Gastroesophageal sphincter (tissue), 4 donors: ENCODE data around the gene PRR22. TPM values are rescaled to one million over a fixed set of nuclear protein-coding genes. Genes with fewer than 3 reads are reported as not detected.
"Not testable (repeated sequence)": the region's sequence is repeated elsewhere in the genome, so short reads cannot be mapped to it uniquely, and the experiment has no call there.

Source experiments
- ATAC-seq: fragments of 150-250 bp; one replicate; pipeline ENCODE4 v1.9.1; 2016; ENCODE audit warnings: mild to moderate bottlenecking, moderate library complexity
- H3K27ac ChIP-seq, 4 donors: fragments of 200-600 bp; sonication (generic) in 3 of 4; 1 replicate in 3 of 4; 2 replicates in 1 of 4; pipeline ENCODE4 v1.5.1; 2016 to 2019
- H3K27me3 ChIP-seq: fragments of 200-600 bp; sonication (generic); one replicate; pipeline ENCODE4 v1.5.1; 2019
- H3K36me3 ChIP-seq, 2 donors: fragments of 200-600 bp; sonication (generic); one replicate each; pipeline ENCODE4 v1.5.1; 2019; ENCODE audit warnings: control low read depth in 1 of 2
- H3K4me1 ChIP-seq, 3 donors: fragments of 200-600 bp; sonication (generic); 1 replicate in 2 of 3; 2 replicates in 1 of 3; pipeline ENCODE4 v1.5.1; 2016 to 2019; ENCODE audit warnings: control low read depth in 2 of 3
- H3K4me3 ChIP-seq, 2 donors: fragments of 200-600 bp; sonication (generic); one replicate each; pipeline ENCODE4 v1.5.1; 2019; ENCODE audit warnings: mild to moderate bottlenecking in 1 of 2, moderate library complexity in 1 of 2
- H3K9me3 ChIP-seq, 3 donors: fragments of 200-600 bp; sonication (generic); one replicate each; pipeline ENCODE4 v1.5.1; 2017 to 2019; ENCODE audit warnings: control low read depth in 2 of 3
- EP300 ChIP-seq: sonication (generic); formaldehyde crosslinking; IDR thresholded peaks from one replicate; pipeline ENCODE4 v1.6.1; 2017; ENCODE audit warnings: antibody characterized with exemption, mild to moderate bottlenecking
- POLR2A ChIP-seq, 2 donors: fragments of 450-650 bp; IDR thresholded peaks; one replicate each; pipeline ENCODE4 v1.6.1; 2017; ENCODE audit warnings: antibody characterized with exemption in 2 of 2, mild to moderate bottlenecking in 2 of 2, moderate library complexity in 1 of 2
- POLR2AphosphoS5 ChIP-seq: sonication (generic); formaldehyde crosslinking; IDR thresholded peaks from one replicate; pipeline ENCODE4 v1.6.1; 2017; ENCODE audit warnings: antibody characterized with exemption
- WGBS, 2 donors: methylation state at CpG; one replicate each; pipeline ENCODE4 v1.1.5; 2018; ENCODE audit warnings: low coverage in 1 of 2; 5-methylcytosine and 5-hydroxymethylcytosine counted together
- total RNA-seq, 4 donors: library from RNA; depleted of rRNA; stranded (reverse); fragments of >200 nt; gene quantifications; one replicate each; pipeline ENCODE4 v1.1.0, GENCODE V29; 2016
- TF ChIP-seq, protein P1 (sequence below), 4 experiments: fragments of 200-600 bp in 2 of 4; fragments of 450-650 bp in 2 of 4; sonication (generic) in 1 of 4; IDR thresholded peaks; one replicate each; pipeline ENCODE4 v1.5.1; 2017 to 2019; ENCODE audit warnings: antibody characterized with exemption in 4 of 4, mild to moderate bottlenecking in 2 of 4, moderate library complexity in 2 of 4

The PRR22 gene
- total RNA-seq, 4 donors from 2014 or later, result 0.40 TPM; not detected in 3

DNA sequence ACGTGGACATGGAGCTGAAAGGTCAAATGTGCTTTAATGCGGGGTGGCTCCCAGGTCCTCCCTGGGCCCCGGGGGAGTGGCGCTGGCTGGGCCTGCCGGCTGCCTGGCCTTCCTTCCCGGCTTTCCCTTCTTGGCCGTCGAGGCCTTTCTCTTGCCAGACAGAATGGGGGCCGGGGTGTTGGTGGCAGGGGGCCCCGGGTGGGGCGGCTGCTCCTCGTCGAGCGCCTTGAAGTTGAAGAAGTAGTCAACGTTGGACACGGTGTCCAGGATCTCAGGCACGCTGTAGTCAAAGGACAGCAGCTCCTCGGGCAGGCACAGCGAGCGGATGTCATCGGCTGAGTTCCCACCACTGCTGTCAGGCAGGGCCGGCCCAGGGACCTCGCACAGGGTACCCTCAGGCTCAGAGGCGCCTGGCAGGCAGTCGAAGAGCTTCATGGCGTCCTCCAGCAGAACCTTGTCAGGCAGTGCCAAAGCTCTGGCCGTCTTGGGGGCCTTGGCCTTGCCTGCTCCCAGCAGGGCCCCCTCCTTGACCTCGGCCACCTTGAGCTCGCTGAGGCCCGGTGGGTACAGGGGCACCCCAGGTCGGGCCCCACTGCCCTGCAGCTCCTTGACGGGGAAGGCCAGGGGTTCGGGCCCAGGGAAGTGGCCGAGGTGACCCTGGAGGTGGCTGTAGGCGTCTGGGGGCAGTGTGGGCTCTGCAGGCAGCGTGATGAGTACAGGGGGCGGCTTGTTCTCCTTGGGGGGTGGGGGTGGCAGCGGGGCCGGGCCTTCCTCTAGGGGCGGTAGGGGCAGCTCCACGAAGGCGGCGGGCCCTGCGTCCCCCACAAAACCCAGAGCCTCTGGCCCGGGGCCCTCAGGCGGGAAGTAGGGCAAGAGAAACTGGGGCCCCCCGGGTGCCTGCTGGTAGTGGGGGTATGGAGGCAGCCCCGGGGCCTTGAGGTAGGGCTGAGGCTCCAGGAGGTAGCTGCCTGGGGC is 1.3 kb downstream of the PRR22 start:
- Histone ChIP-seq H3K36me3 (peaks cover 0 to 56% of the 10 kb centered on the region in 2 donors), H3K4me1 (no peaks in the 10 kb centered on the region), H3K4me3 (no peak overlapping the region), H3K27me3 (no peaks in the 10 kb centered on the region), H3K9me3 (no peaks in the 10 kb centered on the region), H3K27ac (no peak overlapping the region)
- WGBS, 2 donors, result no CpG with 5 or more reads among the region's 48 CpGs
- no peak for ATAC-seq
- TF ChIP-seq, protein P1, sequence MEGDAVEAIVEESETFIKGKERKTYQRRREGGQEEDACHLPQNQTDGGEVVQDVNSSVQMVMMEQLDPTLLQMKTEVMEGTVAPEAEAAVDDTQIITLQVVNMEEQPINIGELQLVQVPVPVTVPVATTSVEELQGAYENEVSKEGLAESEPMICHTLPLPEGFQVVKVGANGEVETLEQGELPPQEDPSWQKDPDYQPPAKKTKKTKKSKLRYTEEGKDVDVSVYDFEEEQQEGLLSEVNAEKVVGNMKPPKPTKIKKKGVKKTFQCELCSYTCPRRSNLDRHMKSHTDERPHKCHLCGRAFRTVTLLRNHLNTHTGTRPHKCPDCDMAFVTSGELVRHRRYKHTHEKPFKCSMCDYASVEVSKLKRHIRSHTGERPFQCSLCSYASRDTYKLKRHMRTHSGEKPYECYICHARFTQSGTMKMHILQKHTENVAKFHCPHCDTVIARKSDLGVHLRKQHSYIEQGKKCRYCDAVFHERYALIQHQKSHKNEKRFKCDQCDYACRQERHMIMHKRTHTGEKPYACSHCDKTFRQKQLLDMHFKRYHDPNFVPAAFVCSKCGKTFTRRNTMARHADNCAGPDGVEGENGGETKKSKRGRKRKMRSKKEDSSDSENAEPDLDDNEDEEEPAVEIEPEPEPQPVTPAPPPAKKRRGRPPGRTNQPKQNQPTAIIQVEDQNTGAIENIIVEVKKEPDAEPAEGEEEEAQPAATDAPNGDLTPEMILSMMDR (IDR thresholded peaks at IDR 0.05), result no peak
- no peak for TF ChIP-seq EP300
- no peak for TF ChIP-seq POLR2A (IDR thresholded peaks at IDR 0.05)
- no peak for TF ChIP-seq POLR2AphosphoS5

DNA sequence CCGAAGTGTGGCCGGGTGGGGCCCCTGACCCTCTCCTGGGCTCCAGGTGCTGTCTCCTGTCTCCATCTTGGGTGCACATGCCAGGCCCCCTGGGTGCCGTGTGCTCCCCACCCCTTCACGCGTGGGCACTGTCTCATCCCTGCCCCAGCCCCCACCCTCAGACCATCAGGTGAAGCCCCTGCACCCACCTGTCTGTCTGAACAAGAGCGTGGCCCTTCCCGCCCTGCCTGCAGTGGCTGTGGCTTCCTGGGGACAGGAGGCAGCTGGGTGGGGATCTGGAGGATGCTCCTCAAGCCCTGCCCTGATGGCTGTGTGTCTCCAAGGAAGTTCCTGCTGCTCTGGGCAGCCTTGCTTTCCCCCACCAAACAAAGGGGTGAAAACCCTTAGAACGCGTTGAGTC is 2.2 kb downstream of the PRR22 start:
- WGBS, 2 donors, result no CpG with 5 or more reads among the region's 9 CpGs
- no peak for ATAC-seq

DNA sequence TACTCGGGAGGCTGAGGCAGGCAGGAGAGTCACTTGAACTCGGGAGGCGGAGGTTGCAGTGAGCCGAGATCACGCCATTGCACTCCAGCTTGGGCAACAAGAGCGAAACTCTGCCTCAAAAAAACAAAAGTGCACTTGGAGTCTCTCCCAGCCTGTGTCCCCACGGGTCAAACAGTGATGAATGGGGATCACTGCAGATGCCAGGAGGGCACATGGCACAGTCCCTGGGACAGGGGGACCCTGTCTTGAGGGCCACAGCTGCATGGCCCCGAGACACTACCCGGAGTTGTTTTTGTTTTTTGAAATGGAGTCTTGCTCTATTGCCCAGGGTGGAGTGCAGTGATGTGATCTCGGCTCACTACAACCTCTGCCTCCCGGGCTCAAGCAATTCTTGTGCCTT is 3.6 kb downstream of the PRR22 start:
- H3K4me1 ChIP-seq, H3K9me3 ChIP-seq, ATAC-seq, H3K27ac ChIP-seq, H3K4me3 ChIP-seq, H3K27me3 ChIP-seq: not testable (repeated sequence)
- peaks cover 0 to 33% of the 10 kb centered on the region in 2 donors for H3K36me3 ChIP-seq
- 82 to 85% methylated on average over 2 to 7 of the region's 11 CpGs for WGBS, 2 donors

More for the DNA sequence above, 2.2 kb downstream of the PRR22 start:
- TF ChIP-seq EP300 (no peak), POLR2AphosphoS5 (no peak), POLR2A (IDR thresholded peaks at IDR 0.05) (no peak)
- TF ChIP-seq, protein P1 (IDR thresholded peaks at IDR 0.05), result no peak
- H3K27me3 ChIP-seq, result no peaks in the 10 kb centered on the region
- H3K27ac ChIP-seq, result no peak overlapping the region
- H3K4me3 ChIP-seq, result no peak overlapping the region
- peaks cover 0 to 47% of the 10 kb centered on the region in 2 donors for H3K36me3 ChIP-seq
- no peaks in the 10 kb centered on the region for H3K4me1 ChIP-seq
- H3K9me3 ChIP-seq, result no peaks in the 10 kb centered on the region

DNA sequence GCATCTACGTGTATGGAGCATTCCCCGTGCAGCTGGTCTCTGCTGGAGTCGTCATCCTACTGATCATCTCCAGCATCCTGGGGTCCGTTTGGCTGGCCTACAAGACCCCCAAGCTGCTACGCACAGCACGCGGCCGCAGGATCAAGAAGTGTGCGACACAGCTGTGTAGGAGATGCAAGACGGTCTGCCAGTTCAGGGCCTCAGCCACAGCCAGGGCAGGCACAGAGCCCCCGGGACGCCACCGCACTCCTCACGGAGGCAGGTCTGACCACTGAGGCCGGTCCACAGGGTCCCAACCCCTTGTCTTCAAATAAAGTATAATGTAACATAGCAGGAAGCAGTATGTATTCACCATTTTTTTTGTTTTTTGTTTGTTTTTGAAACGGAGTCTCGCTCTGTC is 6.1 kb downstream of the PRR22 start:
- Histone ChIP-seq H3K4me3 (no peak overlapping the region), H3K9me3 (no peaks in the 10 kb centered on the region), H3K36me3 (peaks cover 0 to 8% of the 10 kb centered on the region in 2 donors), H3K4me1 (peaks cover 0 to 2% (median 0%) of the 10 kb centered on the region in 3 donors), H3K27ac (no peak overlapping the region), H3K27me3 (no peaks in the 10 kb centered on the region)
- TF ChIP-seq, protein P1 (IDR thresholded peaks at IDR 0.05), result no peak
- TF ChIP-seq EP300 (no peak), POLR2A (IDR thresholded peaks at IDR 0.05) (no peak), POLR2AphosphoS5 (no peak)
- 58% methylated on average over 2 of the region's 17 CpGs; no CpG with 5 or more reads in 1 of the 2 donors for WGBS, 2 donors
- ATAC-seq, result no peak

DNA sequence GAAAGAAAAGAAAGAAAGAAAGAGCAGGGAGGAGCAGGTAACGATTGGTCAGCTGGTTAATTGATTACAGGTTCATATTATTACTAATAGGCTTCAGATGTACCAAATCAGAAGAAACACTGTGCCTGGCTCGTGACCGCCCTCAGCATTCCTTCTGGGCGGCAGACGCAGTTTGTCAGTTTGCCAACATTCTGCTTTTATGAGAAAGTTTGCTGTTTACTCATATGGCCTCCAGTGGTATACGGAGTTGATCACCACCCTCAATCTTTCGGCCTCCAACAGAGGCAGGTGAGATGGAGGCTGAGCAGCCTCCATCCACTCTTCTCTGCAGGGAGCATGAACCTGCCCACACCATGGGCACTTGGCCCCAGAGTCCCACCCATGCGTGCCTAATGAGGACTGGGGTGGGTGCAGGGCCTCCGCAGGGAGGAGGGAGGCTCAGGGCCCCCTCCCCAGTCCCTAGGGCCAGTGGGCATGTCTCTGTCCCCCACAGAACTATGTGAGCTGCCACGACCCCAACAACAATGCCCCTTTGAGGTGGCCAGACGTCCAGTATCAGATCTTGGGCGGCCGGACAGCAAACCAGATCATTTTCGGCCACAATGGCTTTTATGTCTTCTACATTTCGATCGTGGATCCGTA is 8.8 kb downstream of the PRR22 start:
- no peak for ATAC-seq
- WGBS, 2 donors, result 20 to 61% methylated on average over 1 to 7 of the region's 17 CpGs

More for the DNA sequence above, 8.8 kb downstream of the PRR22 start:
- no peak overlapping the region for H3K27ac ChIP-seq
- H3K27me3 ChIP-seq, result no peaks in the 10 kb centered on the region
- no peak for TF ChIP-seq POLR2AphosphoS5
- TF ChIP-seq, protein P1 (IDR thresholded peaks at IDR 0.05), result no peak
- no peak for TF ChIP-seq POLR2A (IDR thresholded peaks at IDR 0.05)
- no peak for TF ChIP-seq EP300
- H3K36me3 ChIP-seq, result no peaks in the 10 kb centered on the region
- H3K4me1 ChIP-seq, result peaks cover 0 to 3% (median 0%) of the 10 kb centered on the region in 3 donors
- H3K4me3 ChIP-seq, result no peak overlapping the region
- H3K9me3 ChIP-seq, result no peaks in the 10 kb centered on the region
